ENCODE results near the gene NKD2. TPM values are rescaled to one million over a fixed set of nuclear protein-coding genes. Genes with fewer than 3 reads are reported as not detected.

Gene NKD2
- total and polyA plus RNA-seq, 2 experiments from 2014 or later: 9.0 to 11.9 TPM

GRCh38 chr5:1069720-1070088 is 61.1 kb downstream of the NKD2 start:
- no peaks in the 10 kb centered on the region for H3K9me2 ChIP-seq (ENCODE audit: insufficient read depth)
- no peak overlapping the region for H2AFZ ChIP-seq
- no peaks in the 10 kb centered on the region for H3K27me3 ChIP-seq (ENCODE audit: insufficient read depth)
- Mint-ChIP-seq H3K27ac (no peak overlapping the region), H3K4me3 (no peak overlapping the region), H3K27me3 (ENCODE audit: insufficient read depth, low read depth, poor library complexity) (peaks cover 5% of the 10 kb centered on the region), H3K9me3 (no peaks in the 10 kb centered on the region), H3K36me3 (ENCODE audit: low read depth) (peaks cover 21% of the 10 kb centered on the region), H3K4me1 (no peaks in the 10 kb centered on the region)
- H3K4me3 ChIP-seq: no peak overlapping the region
- no peak overlapping the region for H3K4me2 ChIP-seq
- no peaks in the 10 kb centered on the region for H3K4me1 ChIP-seq (ENCODE audit: insufficient read depth)
- TF ChIP-seq POLR2AphosphoS5 (IDR thresholded peaks at IDR 0.05; ENCODE audit: low read depth) (no peak), CREB1 (CRISPR knock-in tag; IDR thresholded peaks at IDR 0.05; ENCODE audit: low read depth) (no peak), CTCF (conservative IDR thresholded peaks at IDR 0.05; ENCODE audit: low read depth in 2 of 2) (no peak), EZH2 (IDR thresholded peaks at IDR 0.05; ENCODE audit: low read depth, unreplicated experiment) (no peak), JUNB (IDR thresholded peaks at IDR 0.05; ENCODE audit: unreplicated experiment) (no peak), REST (IDR thresholded peaks at IDR 0.05; ENCODE audit: unreplicated experiment) (no peak), STAT1 (IDR thresholded peaks at IDR 0.05; ENCODE audit: unreplicated experiment) (no peak), NANOG (IDR thresholded peaks at IDR 0.05; ENCODE audit: borderline replicate concordance) (no peak), ZNF462 (CRISPR knock-in tag; IDR thresholded peaks at IDR 0.05) (no peak), ETS1 (IDR thresholded peaks at IDR 0.05) (no peak)
- no peak for ATAC-seq
- DNase-seq (ENCODE audit: low spot score): no peak
- H3K36me3 ChIP-seq (ENCODE audit: insufficient read depth): no peaks in the 10 kb centered on the region
- 0 out of 2 replicates have a peak, but pooled peaks cover 3% of the 10 kb centered on the region for H3K79me2 ChIP-seq (replicated peaks; ENCODE audit: insufficient read depth)
- 0 out of 2 replicates have a peak, but pooled peaks cover 2% of the 10 kb centered on the region for H4K20me1 ChIP-seq (replicated peaks; ENCODE audit: insufficient read depth)
- no peak overlapping the region for H3K27ac ChIP-seq (ENCODE audit: low read depth)
- H3F3A ChIP-seq (replicated peaks; ENCODE audit: low read depth): no peaks in the 10 kb centered on the region

Measured in GM23338 (cell line).